Neural cell (in vitro differentiated cells): ENCODE measurements around the gene QPRT. TPM values are rescaled to one million over a fixed set of nuclear protein-coding genes. Genes with fewer than 3 reads are reported as not detected.
"Not testable (repeated sequence)": the region's sequence is repeated elsewhere in the genome, so short reads cannot be mapped to it uniquely, and the experiment has no call there.

ENCODE experiments used
- H2AFZ ChIP-seq: fragments of 200-600, 300-800 bp; sonication (generic), shearing (Covaris generic); 2 replicates; pipeline ENCODE4 v1.6.0; 2014; ENCODE audit warnings: low read depth, mild to moderate bottlenecking, antibody characterized with exemption, low read length, moderate library complexity
- H3F3A ChIP-seq: fragments of 200-600 bp; shearing (Covaris generic); 2 replicates; pipeline ENCODE4 v1.6.1; 2016; ENCODE audit warnings: mild to moderate bottlenecking, moderate library complexity, mixed read lengths, antibody characterized with exemption, low read length; ENCODE audit not compliant: insufficient read depth, poor library complexity, severe bottlenecking
- H3K27ac ChIP-seq: fragments of 200-600, 300-800 bp; sonication (generic), shearing (Covaris generic); 2 replicates; pipeline ENCODE4 v1.5.1; 2014; ENCODE audit warnings: mild to moderate bottlenecking, low read length, moderate library complexity
- H3K27me3 ChIP-seq: fragments of 300-800, 200-600 bp; sonication (generic), shearing (Covaris generic); 2 replicates; pipeline ENCODE4 v1.6.0; 2014; ENCODE audit warnings: mild to moderate bottlenecking, low read depth, low read length, moderate library complexity; ENCODE audit not compliant: insufficient read depth
- H3K36me3 ChIP-seq: fragments of 300-800, 200-600 bp; sonication (generic), shearing (Covaris generic); 2 replicates; pipeline ENCODE4 v1.5.1; 2014; ENCODE audit warnings: mild to moderate bottlenecking, antibody characterized with exemption, low read length, moderate library complexity; ENCODE audit not compliant: insufficient read depth
- H3K4me2 ChIP-seq: fragments of 300-800, 200-600 bp; sonication (generic), shearing (Covaris generic); 2 replicates; pipeline ENCODE4 v1.6.0; 2014; ENCODE audit warnings: mild to moderate bottlenecking, low read length
- H3K4me3 ChIP-seq: fragments of 300-800, 200-600 bp; sonication (generic), shearing (Covaris generic); 2 replicates; pipeline ENCODE4 v1.5.1; 2014; ENCODE audit warnings: mild to moderate bottlenecking, low read length, moderate library complexity
- H3K79me2 ChIP-seq: fragments of 200-600 bp; shearing (Covaris generic); replicated peaks from 2 replicates; pipeline ENCODE4 v1.6.0; 2014; ENCODE audit warnings: mild to moderate bottlenecking, low read length, moderate library complexity; ENCODE audit not compliant: insufficient read depth
- H3K9ac ChIP-seq: fragments of 300-800, 200-600 bp; sonication (generic), shearing (Covaris generic); 2 replicates; pipeline ENCODE4 v1.6.1; 2016; ENCODE audit warnings: mild to moderate bottlenecking, low read length, mixed read lengths
- H3K9me2 ChIP-seq: fragments of 200-600 bp; shearing (Covaris generic); 2 replicates; pipeline ENCODE4 v1.6.1; 2016; ENCODE audit warnings: mild to moderate bottlenecking, low read length, mixed read lengths; ENCODE audit not compliant: insufficient read depth
- H3K9me3 ChIP-seq: fragments of 200-600, 300-800 bp; sonication (generic), shearing (Covaris generic); 2 replicates; pipeline ENCODE4 v1.6.1; 2016; ENCODE audit warnings: mild to moderate bottlenecking, mixed run types, low read length, moderate library complexity, mixed read lengths
- H4K20me1 ChIP-seq: fragments of 200-600 bp; shearing (Covaris generic); 2 replicates; pipeline ENCODE4 v1.6.1; 2016; ENCODE audit warnings: mild to moderate bottlenecking, mixed run types; ENCODE audit not compliant: insufficient read depth
- CTCF ChIP-seq: fragments of 450-650 bp; IDR thresholded peaks from 2 replicates; pipeline ENCODE4 v1.5.1; 2014; ENCODE audit warnings: antibody characterized with exemption, mild to moderate bottlenecking, moderate library complexity; ENCODE audit not compliant: poor library complexity, severe bottlenecking
- EP300 ChIP-seq: fragments of 450-650 bp; conservative IDR thresholded peaks from 2 replicates; pipeline ENCODE4 v1.6.1; 2014; ENCODE audit warnings: antibody characterized with exemption, mild to moderate bottlenecking, moderate library complexity; ENCODE audit not compliant: poor library complexity, severe bottlenecking
- EZH2 ChIP-seq: fragments of 200-600, 300-800 bp; shearing (Covaris generic), sonication (generic); IDR thresholded peaks from 2 replicates; pipeline ENCODE4 v1.6.1; 2014; ENCODE audit warnings: antibody characterized with exemption, low read length, borderline replicate concordance, mild to moderate bottlenecking; ENCODE audit not compliant: insufficient read depth, poor library complexity, severe bottlenecking
- MXI1 ChIP-seq: fragments of 450-650 bp; conservative IDR thresholded peaks from 2 replicates; pipeline ENCODE4 v1.6.1; 2014; ENCODE audit warnings: antibody characterized with exemption, mild to moderate bottlenecking; ENCODE audit not compliant: poor library complexity, severe bottlenecking
- POLR2AphosphoS5 ChIP-seq: IDR thresholded peaks from 2 replicates; pipeline ENCODE4 v1.6.1; 2012
- RAD21 ChIP-seq: fragments of 450-650 bp; conservative IDR thresholded peaks from 2 replicates; pipeline ENCODE4 v1.6.1; 2014; ENCODE audit warnings: antibody characterized with exemption, mild to moderate bottlenecking, moderate library complexity
- REST ChIP-seq: IDR thresholded peaks from 2 replicates; pipeline ENCODE4 v1.6.1; 2012; ENCODE audit warnings: borderline replicate concordance
- SMC3 ChIP-seq: fragments of 450-650 bp; conservative IDR thresholded peaks from 2 replicates; pipeline ENCODE4 v1.6.1; 2014; ENCODE audit warnings: antibody characterized with exemption, mild to moderate bottlenecking, moderate library complexity; ENCODE audit not compliant: poor library complexity
- TAF1 ChIP-seq: IDR thresholded peaks from 2 replicates; pipeline ENCODE4 v1.6.1; 2012; ENCODE audit warnings: low read depth
- polyA plus RNA-seq: library from polyadenylated mRNA; depleted of rRNA; stranded (reverse); fragments of >200 nt; gene quantifications from 2 replicates; pipeline ENCODE4 v1.2.3, GENCODE V29; 2014

QPRT gene
- polyA plus RNA-seq, 1 donor from 2014 or later: 2.7 TPM

GRCh38 chr16:29708917-29709600, 30.1 kb downstream of the QPRT start:
- H2AFZ ChIP-seq: no peak overlapping the region

GRCh38 chr16:29709657-29710056, 30.7 kb downstream of the QPRT start:
- H2AFZ ChIP-seq, H3K36me3 ChIP-seq, H3K9ac ChIP-seq, H3K4me2 ChIP-seq, H3F3A ChIP-seq, H3K9me3 ChIP-seq, H4K20me1 ChIP-seq, H3K27ac ChIP-seq, H3K4me3 ChIP-seq, H3K9me2 ChIP-seq, H3K79me2 ChIP-seq, H3K27me3 ChIP-seq: not testable (repeated sequence)

More at GRCh38 chr16:29708917-29709600, 30.1 kb downstream of the QPRT start:
- Histone ChIP-seq H3K9me3 (no peaks in the 10 kb centered on the region), H3K79me2 (no peaks in the 10 kb centered on the region), H3K27ac (no peak overlapping the region), H3K9ac (no peak overlapping the region), H3K36me3 (no peaks in the 10 kb centered on the region), H4K20me1 (no peaks in the 10 kb centered on the region), H3F3A (no peaks in the 10 kb centered on the region), H3K4me2 (no peak overlapping the region), H3K9me2 (no peaks in the 10 kb centered on the region), H3K4me3 (no peak overlapping the region), H3K27me3 (no peaks in the 10 kb centered on the region)
- TF ChIP-seq CTCF: no peak
- TF ChIP-seq RAD21: no peak
- TF ChIP-seq POLR2AphosphoS5: no peak
- TF ChIP-seq EZH2: no peak
- no peak for TF ChIP-seq REST

GRCh38 chr16:29710227-29711219, 31.5 kb downstream of the QPRT start:
- Histone ChIP-seq H3K4me3 (no peak overlapping the region), H3K9me2 (no peaks in the 10 kb centered on the region), H4K20me1 (no peaks in the 10 kb centered on the region), H3K27me3 (no peaks in the 10 kb centered on the region), H3K79me2 (no peaks in the 10 kb centered on the region), H3K9ac (no peak overlapping the region), H2AFZ (no peak overlapping the region), H3K27ac (no peak overlapping the region), H3K36me3 (no peaks in the 10 kb centered on the region), H3K9me3 (no peaks in the 10 kb centered on the region), H3F3A (no peaks in the 10 kb centered on the region), H3K4me2 (no peak overlapping the region)
- TF ChIP-seq SMC3 (peak; percentile 79), EP300 (no peak), RAD21 (peak; percentile 70), POLR2AphosphoS5 (no peak), EZH2 (no peak), TAF1 (no peak), REST (no peak), MXI1 (peak; percentile 40)
